ENCODE measurements around the gene IGSF23. TPM values are rescaled to one million over a fixed set of nuclear protein-coding genes. Genes with fewer than 3 reads are reported as not detected.

Gene IGSF23
- total RNA-seq, 2 donors from 2014 or later = not detected

- Mint-ChIP-seq H3K4me3 (no peak overlapping the region), H3K4me1 (no peaks in the 10 kb centered on the region), H3K27me3 (ENCODE audit: insufficient read depth) (no peaks in the 10 kb centered on the region), H3K27ac (no peak overlapping the region), H3K9me3 (no peaks in the 10 kb centered on the region), H3K36me3 (ENCODE audit: low read depth) (peaks cover 74% of the 10 kb centered on the region)
- peak; percentile 89 for DNase-seq
- no peaks in the 10 kb centered on the region for H3K27me3 ChIP-seq (ENCODE audit: control insufficient read depth, insufficient read depth, low read length, poor library complexity, severe bottlenecking)
- H3K4me3 ChIP-seq (ENCODE audit: low read length) = no peak overlapping the region
- H3K27ac ChIP-seq (ENCODE audit: low read depth, low read length) = no peak overlapping the region
- H3K36me3 ChIP-seq (ENCODE audit: control insufficient read depth, insufficient read depth, low read length) = peaks cover 82% of the 10 kb centered on the region
- no peaks in the 10 kb centered on the region for H3K4me1 ChIP-seq (ENCODE audit: control insufficient read depth, insufficient read depth, low read length)
- no peak overlapping the region for H3K9ac ChIP-seq (ENCODE audit: extremely low read depth, low read length, poor library complexity, severe bottlenecking)
- H3K9me3 ChIP-seq (ENCODE audit: control insufficient read depth, low read length) = no peaks in the 10 kb centered on the region
- WGBS, 2 experiments (ENCODE audit: insufficient coverage in 1 of 2, insufficient read length in 1 of 2) = 71 to 83% methylated on average over 6 to 16 of the region's 16 CpGs
- TF ChIP-seq, protein P1, sequence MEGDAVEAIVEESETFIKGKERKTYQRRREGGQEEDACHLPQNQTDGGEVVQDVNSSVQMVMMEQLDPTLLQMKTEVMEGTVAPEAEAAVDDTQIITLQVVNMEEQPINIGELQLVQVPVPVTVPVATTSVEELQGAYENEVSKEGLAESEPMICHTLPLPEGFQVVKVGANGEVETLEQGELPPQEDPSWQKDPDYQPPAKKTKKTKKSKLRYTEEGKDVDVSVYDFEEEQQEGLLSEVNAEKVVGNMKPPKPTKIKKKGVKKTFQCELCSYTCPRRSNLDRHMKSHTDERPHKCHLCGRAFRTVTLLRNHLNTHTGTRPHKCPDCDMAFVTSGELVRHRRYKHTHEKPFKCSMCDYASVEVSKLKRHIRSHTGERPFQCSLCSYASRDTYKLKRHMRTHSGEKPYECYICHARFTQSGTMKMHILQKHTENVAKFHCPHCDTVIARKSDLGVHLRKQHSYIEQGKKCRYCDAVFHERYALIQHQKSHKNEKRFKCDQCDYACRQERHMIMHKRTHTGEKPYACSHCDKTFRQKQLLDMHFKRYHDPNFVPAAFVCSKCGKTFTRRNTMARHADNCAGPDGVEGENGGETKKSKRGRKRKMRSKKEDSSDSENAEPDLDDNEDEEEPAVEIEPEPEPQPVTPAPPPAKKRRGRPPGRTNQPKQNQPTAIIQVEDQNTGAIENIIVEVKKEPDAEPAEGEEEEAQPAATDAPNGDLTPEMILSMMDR (conservative IDR thresholded peaks at IDR 0.05) = peak; percentile 75
Observed at GRCh38 chr19:44653977-44654774, 40.8 kb downstream of the IGSF23 start.

GRCh38 chr19:44657211-44657921, 44.0 kb downstream of the IGSF23 start:
- no peaks in the 10 kb centered on the region for H3K9me3 Mint-ChIP-seq
- TF ChIP-seq, protein P1 (conservative IDR thresholded peaks at IDR 0.05) = peak; percentile 97
- WGBS, 2 experiments (ENCODE audit: insufficient coverage in 1 of 2, insufficient read length in 1 of 2) = 40 to 63% methylated on average over 10 to 25 of the region's 25 CpGs
- DNase-seq = peak; percentile 94
- H3K4me1 Mint-ChIP-seq = no peaks in the 10 kb centered on the region
- peaks cover 76% of the 10 kb centered on the region for H3K36me3 Mint-ChIP-seq (ENCODE audit: low read depth)
- no peak overlapping the region for H3K9ac ChIP-seq (ENCODE audit: extremely low read depth, low read length, poor library complexity, severe bottlenecking)
- H3K4me3 Mint-ChIP-seq = no peak overlapping the region
- no peaks in the 10 kb centered on the region for H3K9me3 ChIP-seq (ENCODE audit: control insufficient read depth, low read length)
- H3K36me3 ChIP-seq (ENCODE audit: control insufficient read depth, insufficient read depth, low read length) = peaks cover 86% of the 10 kb centered on the region
- no peaks in the 10 kb centered on the region for H3K4me1 ChIP-seq (ENCODE audit: control insufficient read depth, insufficient read depth, low read length)
- no peak overlapping the region for H3K27ac Mint-ChIP-seq
- H3K27me3 ChIP-seq (ENCODE audit: control insufficient read depth, insufficient read depth, low read length, poor library complexity, severe bottlenecking) = no peaks in the 10 kb centered on the region
- no peak overlapping the region for H3K27ac ChIP-seq (ENCODE audit: low read depth, low read length)
- H3K4me3 ChIP-seq (ENCODE audit: low read length) = no peak overlapping the region
- H3K27me3 Mint-ChIP-seq (ENCODE audit: insufficient read depth) = no peaks in the 10 kb centered on the region

DNA sequence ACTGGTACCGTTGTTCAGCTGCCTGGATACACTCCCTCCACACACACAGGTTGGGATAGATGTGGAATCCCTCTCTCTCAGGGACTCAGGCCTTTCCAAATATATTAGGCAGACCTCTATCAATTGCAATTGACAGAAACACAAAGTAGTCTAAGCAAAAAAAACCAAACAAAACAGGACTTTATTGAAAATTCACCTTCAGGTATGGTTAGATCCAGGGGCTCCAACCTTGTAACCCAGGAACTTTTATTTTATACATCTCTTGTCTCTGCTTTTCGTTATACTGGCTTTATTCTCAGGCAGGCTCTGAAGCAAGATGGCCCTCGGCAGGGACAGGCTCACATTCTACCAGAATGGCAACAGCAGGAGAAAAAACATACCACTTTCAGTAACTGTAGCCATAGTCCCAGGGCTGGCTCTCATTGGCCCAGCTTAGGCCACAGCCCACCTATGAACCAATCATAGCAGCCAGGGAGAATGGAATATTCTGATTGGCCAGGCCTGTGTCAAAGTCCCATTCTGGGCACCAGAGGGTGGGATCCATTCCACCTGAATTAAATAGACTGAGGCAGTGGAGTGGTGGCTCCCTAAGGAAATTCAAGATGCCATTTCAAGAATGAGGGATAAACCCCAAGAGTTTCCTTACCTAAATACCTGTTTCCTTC, 44.8 kb downstream of the IGSF23 start:
- Histone ChIP-seq H3K27ac (ENCODE audit: low read depth, low read length) (no peak overlapping the region), H3K9ac (ENCODE audit: extremely low read depth, low read length, poor library complexity, severe bottlenecking) (no peak overlapping the region), H3K4me1 (ENCODE audit: control insufficient read depth, insufficient read depth, low read length) (no peaks in the 10 kb centered on the region), H3K27me3 (ENCODE audit: control insufficient read depth, insufficient read depth, low read length, poor library complexity, severe bottlenecking) (no peaks in the 10 kb centered on the region), H3K4me3 (ENCODE audit: low read length) (no peak overlapping the region), H3K36me3 (ENCODE audit: control insufficient read depth, insufficient read depth, low read length) (peaks cover 82% of the 10 kb centered on the region), H3K9me3 (ENCODE audit: control insufficient read depth, low read length) (no peaks in the 10 kb centered on the region)
- no peak for DNase-seq
- Mint-ChIP-seq H3K36me3 (ENCODE audit: low read depth) (peaks cover 80% of the 10 kb centered on the region), H3K9me3 (no peaks in the 10 kb centered on the region), H3K27ac (no peak overlapping the region), H3K27me3 (ENCODE audit: insufficient read depth) (no peaks in the 10 kb centered on the region), H3K4me1 (peaks cover 2% of the 10 kb centered on the region), H3K4me3 (no peak overlapping the region)
- TF ChIP-seq, protein P1 (conservative IDR thresholded peaks at IDR 0.05) = no peak
- WGBS, 2 experiments (ENCODE audit: insufficient coverage in 1 of 2, insufficient read length in 1 of 2) = 95 to 100% methylated on average over 2 to 3 of the region's 3 CpGs
